Measurements from ENCODE around the gene SKAP1.

- TF ChIP-seq CTCF (CRISPR knock-in tag; IDR thresholded peaks at IDR 0.05), result no peak
- TF ChIP-seq ZHX1 (CRISPR knock-in tag; IDR thresholded peaks at IDR 0.05; ENCODE audit: low read depth), result no peak
- TF ChIP-seq, protein P1, sequence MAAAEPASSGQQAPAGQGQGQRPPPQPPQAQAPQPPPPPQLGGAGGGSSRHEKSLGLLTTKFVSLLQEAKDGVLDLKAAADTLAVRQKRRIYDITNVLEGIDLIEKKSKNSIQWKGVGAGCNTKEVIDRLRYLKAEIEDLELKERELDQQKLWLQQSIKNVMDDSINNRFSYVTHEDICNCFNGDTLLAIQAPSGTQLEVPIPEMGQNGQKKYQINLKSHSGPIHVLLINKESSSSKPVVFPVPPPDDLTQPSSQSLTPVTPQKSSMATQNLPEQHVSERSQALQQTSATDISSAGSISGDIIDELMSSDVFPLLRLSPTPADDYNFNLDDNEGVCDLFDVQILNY (CRISPR knock-in tag; conservative IDR thresholded peaks at IDR 0.05), result no peak
- TF ChIP-seq IKZF1 (IDR thresholded peaks at IDR 0.05), result no peak
- no peak for TF ChIP-seq JUND (CRISPR knock-in tag; IDR thresholded peaks at IDR 0.05)
- TF ChIP-seq SMC3 (IDR thresholded peaks at IDR 0.05; ENCODE audit: low read length), result no peak
- TF ChIP-seq ZNF562 (CRISPR knock-in tag; IDR thresholded peaks at IDR 0.05; ENCODE audit: borderline replicate concordance), result no peak
- no peak for TF ChIP-seq ZBTB37 (CRISPR knock-in tag; IDR thresholded peaks at IDR 0.05)
- no peak for TF ChIP-seq MYNN (CRISPR knock-in tag; IDR thresholded peaks at IDR 0.05; ENCODE audit: low read depth)
- TF ChIP-seq, protein P2, sequence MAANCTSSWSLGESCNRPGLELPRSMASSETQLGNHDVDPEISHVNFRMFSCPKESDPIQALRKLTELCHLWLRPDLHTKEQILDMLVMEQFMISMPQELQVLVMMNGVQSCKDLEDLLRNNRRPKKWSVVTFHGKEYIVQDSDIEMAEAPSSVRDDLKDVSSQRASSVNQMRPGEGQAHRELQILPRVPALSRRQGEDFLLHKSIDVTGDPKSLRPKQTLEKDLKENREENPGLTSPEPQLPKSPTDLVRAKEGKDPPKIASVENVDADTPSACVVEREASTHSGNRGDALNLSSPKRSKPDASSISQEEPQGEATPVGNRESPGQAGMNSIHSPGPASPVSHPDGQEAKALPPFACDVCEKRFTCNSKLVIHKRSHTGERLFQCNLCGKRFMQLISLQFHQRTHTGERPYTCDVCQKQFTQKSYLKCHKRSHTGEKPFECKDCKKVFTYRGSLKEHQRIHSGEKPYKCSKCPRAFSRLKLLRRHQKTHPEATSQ (CRISPR knock-in tag; IDR thresholded peaks at IDR 0.05; ENCODE audit: borderline replicate concordance), result no peak
- TF ChIP-seq POLR2AphosphoS5 (IDR thresholded peaks at IDR 0.05; ENCODE audit: low read depth, low read length), result no peak
These were observed 192.6 kb downstream of the SKAP1 start for GRCh38 chr17:48237456-48237855.

Data from HepG2 (cell line).